ENCODE results near the gene MGARP. TPM values are rescaled to one million over a fixed set of nuclear protein-coding genes. Genes with fewer than 3 reads are reported as not detected.
A peak's percentile ranks its signal among the peaks of the same experiment; 100 is the strongest.

MGARP gene
- total RNA-seq, 1 donor from 2014 or later, result 2.2 TPM

DNA sequence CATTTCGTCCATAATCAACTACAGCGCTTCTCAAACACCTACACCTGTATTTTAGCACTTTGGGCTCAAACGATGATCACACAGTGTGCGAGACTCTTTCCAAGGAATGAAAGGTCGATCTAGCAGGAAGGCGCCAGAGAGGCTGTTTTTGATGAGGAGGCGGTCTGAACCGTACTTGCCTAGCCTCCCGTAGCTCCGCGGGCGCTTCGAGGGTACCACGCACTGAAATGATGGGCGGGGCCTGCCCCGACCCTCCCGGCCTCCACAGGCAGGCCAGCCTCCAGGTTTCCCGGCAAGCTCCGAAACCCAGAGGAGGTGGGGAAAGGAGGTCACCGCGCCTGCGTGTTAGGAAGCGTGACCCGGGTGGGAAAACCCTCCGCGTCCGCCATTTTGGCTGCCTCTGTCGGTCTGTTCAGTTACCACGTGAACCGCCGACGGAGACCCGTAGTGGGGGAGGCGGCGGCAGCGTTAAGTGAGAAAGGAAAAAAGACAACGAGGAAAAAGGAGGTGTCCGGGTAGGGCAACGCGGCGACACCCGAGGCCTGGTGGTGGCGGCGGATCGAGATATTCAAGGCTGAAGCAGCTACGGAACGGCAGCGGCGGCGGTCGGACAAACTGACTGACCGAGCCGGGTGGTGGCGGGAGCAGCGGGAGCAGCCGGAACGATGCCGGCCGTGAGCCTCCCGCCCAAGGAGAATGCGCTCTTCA is 21.2 kb upstream of the MGARP start, which contains the start of gene NAA15:
NAA15 (plus strand) TSS at position 393 of the 708 bp plus-strand sequence; CDS start at position 666, 273 bp downstream.
- TF ChIP-seq POLR2A (IDR thresholded peaks at IDR 0.05) (peak in 1 of 2 donors; percentile 50), CTCF (IDR thresholded peaks at IDR 0.05) (no peak), POLR2AphosphoS5 (IDR thresholded peaks at IDR 0.05; ENCODE audit: insufficient read depth in 1 of 2, low read depth in 1 of 2) (peak; percentile 94 to 98)
- peak within 1 kb of the TSS; percentile 68 to 94 for H3K4me3 ChIP-seq
- no peaks in the 10 kb centered on the region for H3K9me3 ChIP-seq
- H3K27ac ChIP-seq, result peak within 1 kb of the TSS; percentile 89
- peaks cover 36% of the 10 kb centered on the region for H3K4me1 ChIP-seq
- no peaks in the 10 kb centered on the region for H3K36me3 ChIP-seq
- no peaks in the 10 kb centered on the region for H3K27me3 ChIP-seq
- peak; percentile 97 to 98 for DNase-seq (ENCODE audit: extremely low spot score in 2 of 2)
- intact Hi-C loops (cut with DNase I), result loop anchor here (5.0 kb wide), 1 partner anchor 124 kb away; the partner anchor contains the start of gene ELF2

DNA sequence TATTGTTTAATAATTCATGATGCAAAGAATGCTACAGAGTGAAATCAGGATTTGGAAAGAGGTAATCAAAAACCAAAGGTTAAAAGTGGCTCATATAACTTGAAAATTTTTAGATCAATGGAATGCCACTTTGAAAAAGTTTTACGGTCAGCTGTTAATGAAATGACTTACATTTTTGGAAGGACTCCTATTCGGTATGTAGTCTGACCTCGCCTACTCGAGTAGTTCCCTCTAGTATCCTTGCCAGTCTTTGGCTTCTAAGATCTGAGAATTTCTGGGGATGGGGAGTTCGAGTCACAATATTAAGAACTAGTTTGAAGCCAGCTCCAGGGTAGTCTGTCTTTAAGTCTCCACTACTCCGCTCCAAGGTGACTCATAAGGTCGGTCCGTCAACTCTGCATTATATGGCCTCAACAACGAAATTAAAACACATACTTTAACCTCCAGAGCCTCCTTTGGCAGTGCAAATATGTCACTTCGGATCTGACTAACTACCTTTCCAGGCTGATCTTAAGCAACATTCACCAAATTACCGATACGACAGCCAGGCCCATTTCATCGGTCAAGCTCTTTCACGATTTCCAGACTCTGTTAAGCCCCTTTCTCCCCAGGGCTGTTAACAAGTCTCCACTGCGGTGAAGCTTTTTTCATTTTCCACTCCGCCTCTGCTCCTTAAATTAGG is 20.5 kb upstream of the MGARP start:
- TF ChIP-seq CTCF (IDR thresholded peaks at IDR 0.05), result no peak
- TF ChIP-seq POLR2AphosphoS5 (IDR thresholded peaks at IDR 0.05; ENCODE audit: insufficient read depth in 1 of 2, low read depth in 1 of 2), result no peak
- no peak for TF ChIP-seq POLR2A (IDR thresholded peaks at IDR 0.05)
- peaks cover 30% of the 10 kb centered on the region for H3K4me1 ChIP-seq
- DNase-seq (ENCODE audit: extremely low spot score in 2 of 2), result no peak
- intact Hi-C loops (cut with DNase I), result loop anchor here (5.0 kb wide), 1 partner anchor 123 kb away; the partner anchor contains the start of gene ELF2
- H3K9me3 ChIP-seq, result no peaks in the 10 kb centered on the region
- no peaks in the 10 kb centered on the region for H3K36me3 ChIP-seq
- H3K4me3 ChIP-seq, result peak overlapping the region; percentile 68 to 94
- no peaks in the 10 kb centered on the region for H3K27me3 ChIP-seq
- H3K27ac ChIP-seq, result peak overlapping the region; percentile 89

DNA sequence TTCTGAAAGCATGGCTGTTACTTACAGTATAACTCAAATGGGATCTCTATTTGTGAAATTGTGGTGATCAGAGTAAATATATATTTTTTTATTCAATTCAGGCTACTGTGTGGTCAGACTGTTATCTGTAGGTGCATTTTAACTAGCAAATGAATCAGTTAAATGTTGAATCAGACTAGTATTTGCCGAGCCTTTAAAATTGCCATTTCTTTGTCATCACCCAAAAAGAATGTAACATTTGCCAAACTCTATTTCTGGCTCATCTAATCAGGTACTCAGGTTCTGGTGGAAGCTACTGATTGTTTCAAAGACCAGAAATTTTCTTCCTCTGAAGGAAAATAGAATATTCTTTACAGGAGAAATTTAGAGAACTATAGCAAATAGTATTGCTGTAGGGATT is 19.5 kb upstream of the MGARP start:
- DNase-seq (ENCODE audit: extremely low spot score in 2 of 2), result no peak
- Histone ChIP-seq H3K27me3 (no peaks in the 10 kb centered on the region), H3K4me1 (peaks cover 29% of the 10 kb centered on the region), H3K4me3 (no peak overlapping the region), H3K9me3 (no peaks in the 10 kb centered on the region), H3K36me3 (no peaks in the 10 kb centered on the region), H3K27ac (no peak overlapping the region)
- intact Hi-C loops (cut with DNase I), result loop anchor here (5.0 to 10.0 kb wide), 3 partner anchors 75 to 265 kb away; no protein-coding TSS in a partner anchor
- TF ChIP-seq POLR2A (IDR thresholded peaks at IDR 0.05) (no peak), POLR2AphosphoS5 (IDR thresholded peaks at IDR 0.05; ENCODE audit: insufficient read depth in 1 of 2, low read depth in 1 of 2) (no peak), CTCF (IDR thresholded peaks at IDR 0.05) (no peak)

GRCh38 chr4:139297001-139297410 is 17.0 kb upstream of the MGARP start:
- Histone ChIP-seq H3K4me3 (no peak overlapping the region), H3K36me3 (peaks cover 0 to 11% of the 10 kb centered on the region in 2 donors), H3K4me1 (peaks cover 21% of the 10 kb centered on the region), H3K27me3 (no peaks in the 10 kb centered on the region), H3K9me3 (no peaks in the 10 kb centered on the region), H3K27ac (no peak overlapping the region)
- peak in 1 of 2 donors; percentile 57 for TF ChIP-seq POLR2AphosphoS5 (IDR thresholded peaks at IDR 0.05; ENCODE audit: insufficient read depth in 1 of 2, low read depth in 1 of 2)
- no peak for TF ChIP-seq POLR2A (IDR thresholded peaks at IDR 0.05)
- no peak for TF ChIP-seq CTCF (IDR thresholded peaks at IDR 0.05)
- DNase-seq (ENCODE audit: extremely low spot score in 2 of 2), result no peak
- intact Hi-C loops (cut with DNase I), result loop anchor here (5.0 to 10.0 kb wide), 3 partner anchors 72 to 262 kb away; no protein-coding TSS in a partner anchor

All from vagina (tissue), 2 donors.